LNCaP clone FGC (cell line): Measurements from ENCODE around the gene MANBA.

Experiments
- DNase-seq: peaks from one replicate; pipeline ENCODE4 v3.0.0-alpha.2; 2011; ENCODE audit warnings: low read depth
- H3K4me3 ChIP-seq: 2 replicates; pipeline ENCODE4 v1.5.1; 2011; ENCODE audit warnings: mild to moderate bottlenecking, low read depth, low read length, control low read depth
- CTCF ChIP-seq: IDR thresholded peaks from 2 replicates; pipeline ENCODE4 v1.5.1; 2012; ENCODE audit warnings: mild to moderate bottlenecking; ENCODE audit not compliant: control insufficient read depth, insufficient read depth; ENCODE audit errors: extremely low read depth

MANBA gene

DNA sequence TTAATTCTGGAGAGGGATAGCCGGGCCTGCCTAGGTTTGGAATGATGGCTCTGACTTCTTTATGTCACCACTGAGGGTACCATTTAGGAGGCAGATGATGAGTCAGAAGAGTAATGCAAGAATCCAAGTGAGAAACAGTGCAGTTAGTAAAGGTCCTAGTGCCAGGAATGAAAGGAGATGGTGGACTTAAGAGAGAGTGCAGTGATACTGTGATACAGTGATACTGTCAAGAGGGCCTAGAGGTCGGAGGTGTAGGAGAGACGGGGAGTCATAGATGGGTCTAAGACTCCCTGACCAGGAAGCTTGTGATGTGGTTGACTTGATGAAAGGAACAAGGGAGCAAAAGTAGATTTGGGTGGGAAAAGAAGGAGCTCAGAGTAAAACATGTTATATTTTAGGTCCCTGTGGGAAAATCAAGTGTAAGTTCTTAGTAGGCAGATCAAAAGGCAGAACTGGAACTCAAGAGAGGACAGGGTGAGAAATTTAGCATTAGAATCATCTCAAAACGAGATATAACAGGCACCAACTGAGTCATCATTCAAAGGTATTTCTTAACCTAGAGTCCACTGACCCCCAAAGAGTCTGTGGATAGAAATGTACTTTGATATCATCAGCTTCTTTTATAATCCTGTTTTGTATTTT lies 174.6 kb downstream of the MANBA start:
- no peak overlapping the region for H3K4me3 ChIP-seq
- no peak for TF ChIP-seq CTCF
- no peak for DNase-seq

DNA sequence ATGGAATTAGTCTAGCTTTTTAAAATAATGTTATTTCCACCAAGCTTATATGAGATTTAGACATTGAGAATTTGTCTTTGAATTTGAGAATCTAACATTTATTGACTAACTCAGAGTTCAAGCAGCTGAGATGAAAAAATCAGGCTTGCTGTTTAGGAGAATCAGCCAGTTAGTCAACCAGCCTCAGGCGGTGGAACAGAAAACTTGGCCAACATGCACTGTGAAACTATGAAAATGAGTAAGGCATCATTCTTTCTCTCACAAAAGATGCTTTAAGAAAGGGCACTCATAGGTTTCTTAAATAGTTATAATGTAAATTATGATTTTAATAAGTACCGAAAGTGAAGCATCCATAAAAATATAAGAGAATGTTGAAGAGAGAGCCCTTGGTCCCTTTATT lies 175.4 kb downstream of the MANBA start:
- H3K4me3 ChIP-seq: no peak overlapping the region
- DNase-seq: no peak
- no peak for TF ChIP-seq CTCF

DNA sequence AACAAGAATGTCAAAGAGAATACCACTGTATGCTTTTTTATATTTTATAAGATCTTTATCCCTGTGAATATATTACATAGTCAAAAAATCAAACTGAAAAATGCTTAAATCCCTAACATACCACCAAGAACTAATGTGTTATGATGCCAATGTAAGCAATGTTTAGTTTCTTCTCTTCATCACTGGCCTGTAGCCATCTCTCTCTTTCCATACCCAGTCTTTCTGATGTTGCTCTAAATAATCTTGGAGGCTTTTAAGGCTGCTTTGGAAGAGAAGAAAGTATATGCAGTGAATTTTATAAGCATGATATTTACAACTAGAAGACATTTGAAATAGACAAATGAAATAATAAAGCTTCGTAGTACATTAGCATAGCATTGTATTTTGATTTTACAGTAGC lies 176.7 kb downstream of the MANBA start:
- DNase-seq: no peak
- no peak overlapping the region for H3K4me3 ChIP-seq
- no peak for TF ChIP-seq CTCF
